HEK293 (cell line): ENCODE results near the gene NDC1.

ENCODE experiments used
- EGR2 ChIP-seq: fragments of 450-650 bp; formaldehyde crosslinking; IDR thresholded peaks from 2 replicates; pipeline ENCODE4 v1.5.1; 2016; ENCODE audit warnings: low read depth, missing biosample characterization, missing genetic modification characterization
- HOXC10 ChIP-seq: sonication (generic); formaldehyde crosslinking; IDR thresholded peaks from 2 replicates; pipeline ENCODE4 v1.8.1; 2023; ENCODE audit warnings: mild to moderate bottlenecking, missing genetic modification reagents
- KLF9 ChIP-seq: fragments of 450-650 bp; formaldehyde crosslinking; IDR thresholded peaks from 2 replicates; pipeline ENCODE4 v1.5.1; 2016; ENCODE audit warnings: missing biosample characterization, missing genetic modification characterization, low read depth
- OSR2 ChIP-seq: fragments of 450-650 bp; formaldehyde crosslinking; IDR thresholded peaks from 2 replicates; pipeline ENCODE4 v1.5.1; 2016; ENCODE audit warnings: missing biosample characterization, missing genetic modification characterization
- PRDM10 ChIP-seq: fragments of 450-650 bp; formaldehyde crosslinking; IDR thresholded peaks from 2 replicates; pipeline ENCODE4 v1.5.1; 2016; ENCODE audit warnings: missing biosample characterization, missing genetic modification characterization
- SP3 ChIP-seq: fragments of 450-650 bp; formaldehyde crosslinking; IDR thresholded peaks from 2 replicates; pipeline ENCODE4 v1.5.1; 2016; ENCODE audit warnings: missing biosample characterization, missing genetic modification characterization
- TSHZ1 ChIP-seq: fragments of 450-650 bp; formaldehyde crosslinking; IDR thresholded peaks from 2 replicates; pipeline ENCODE4 v1.5.1; 2016; ENCODE audit warnings: missing biosample characterization, missing genetic modification characterization, borderline replicate concordance
- ZBTB26 ChIP-seq: fragments of 450-650 bp; formaldehyde crosslinking; optimal IDR thresholded peaks from 2 replicates; pipeline ENCODE3; 2016; ENCODE audit warnings: missing biosample characterization, mild to moderate bottlenecking, missing genetic modification characterization
- ZBTB6 ChIP-seq: fragments of 450-650 bp; formaldehyde crosslinking; IDR thresholded peaks from 2 replicates; pipeline ENCODE4 v1.5.1; 2017; ENCODE audit warnings: missing biosample characterization, missing genetic modification characterization
- ZFP3 ChIP-seq: fragments of 450-650 bp; formaldehyde crosslinking; IDR thresholded peaks from 2 replicates; pipeline ENCODE4 v1.5.1; 2016; ENCODE audit warnings: low read depth, missing biosample characterization, missing genetic modification characterization
- ZNF121 ChIP-seq: fragments of 450-650 bp; formaldehyde crosslinking; IDR thresholded peaks from 2 replicates; pipeline ENCODE4 v1.5.1; 2016; ENCODE audit warnings: missing biosample characterization, missing genetic modification characterization
- ZNF157 ChIP-seq: fragments of 450-650 bp; formaldehyde crosslinking; IDR thresholded peaks from 2 replicates; pipeline ENCODE4 v1.5.1; 2016; ENCODE audit warnings: missing biosample characterization, missing genetic modification characterization
- ZNF174 ChIP-seq: fragments of 450-650 bp; formaldehyde crosslinking; IDR thresholded peaks from 2 replicates; pipeline ENCODE4 v1.5.0; 2017; ENCODE audit warnings: missing biosample characterization, mild to moderate bottlenecking, missing genetic modification characterization
- ZNF221 ChIP-seq: fragments of 450-650 bp; formaldehyde crosslinking; IDR thresholded peaks from 2 replicates; pipeline ENCODE4 v1.5.1; 2017; ENCODE audit warnings: missing biosample characterization, missing genetic modification characterization, borderline replicate concordance
- ZNF26 ChIP-seq: fragments of 450-650 bp; formaldehyde crosslinking; IDR thresholded peaks from 2 replicates; pipeline ENCODE4 v1.5.1; 2016; ENCODE audit warnings: missing biosample characterization, missing genetic modification characterization
- ZNF366 ChIP-seq: fragments of 450-650 bp; formaldehyde crosslinking; conservative IDR thresholded peaks from 2 replicates; pipeline ENCODE4 v1.5.1; 2016; ENCODE audit warnings: missing biosample characterization, missing genetic modification characterization
- ZNF449 ChIP-seq: fragments of 450-650 bp; formaldehyde crosslinking; IDR thresholded peaks from 2 replicates; pipeline ENCODE4 v1.5.1; 2017; ENCODE audit warnings: missing biosample characterization, mild to moderate bottlenecking, missing genetic modification characterization, moderate library complexity
- ZNF530 ChIP-seq: fragments of 450-650 bp; formaldehyde crosslinking; IDR thresholded peaks from 2 replicates; pipeline ENCODE4 v1.5.1; 2016; ENCODE audit warnings: low read depth, missing biosample characterization, missing genetic modification characterization
- ZNF548 ChIP-seq: fragments of 450-650 bp; formaldehyde crosslinking; IDR thresholded peaks from 2 replicates; pipeline ENCODE4 v1.5.1; 2016; ENCODE audit warnings: missing biosample characterization, missing genetic modification characterization
- ZNF549 ChIP-seq: fragments of 450-650 bp; IDR thresholded peaks from 2 replicates; pipeline ENCODE4 v1.5.1; 2018; ENCODE audit warnings: missing biosample characterization, missing genetic modification characterization, mild to moderate bottlenecking, inconsistent platforms, moderate library complexity
- ZNF555 ChIP-seq: fragments of 450-650 bp; formaldehyde crosslinking; conservative IDR thresholded peaks from 2 replicates; pipeline ENCODE4 v1.5.1; 2017; ENCODE audit warnings: missing biosample characterization, mild to moderate bottlenecking, missing genetic modification characterization, inconsistent platforms
- ZNF670 ChIP-seq: fragments of 450-650 bp; formaldehyde crosslinking; IDR thresholded peaks from 2 replicates; pipeline ENCODE4 v1.5.1; 2016; ENCODE audit warnings: missing biosample characterization, missing genetic modification characterization, low read depth
- ZNF76 ChIP-seq: fragments of 450-650 bp; formaldehyde crosslinking; IDR thresholded peaks from 2 replicates; pipeline ENCODE4; 2016; ENCODE audit warnings: low read depth, missing biosample characterization, missing genetic modification characterization, borderline replicate concordance
- ZNF776 ChIP-seq: fragments of 450-650 bp; formaldehyde crosslinking; IDR thresholded peaks from 2 replicates; pipeline ENCODE4 v1.5.0; 2017; ENCODE audit warnings: missing biosample characterization, missing genetic modification characterization, borderline replicate concordance
- ZSCAN30 ChIP-seq: fragments of 450-650 bp; IDR thresholded peaks from 2 replicates; pipeline ENCODE4 v1.5.1; 2018; ENCODE audit warnings: missing biosample characterization, mild to moderate bottlenecking, missing genetic modification characterization, moderate library complexity

The NDC1 gene

GRCh38 chr1:53738205-53739108 is 99.6 kb downstream of the NDC1 start (continued):
- TF ChIP-seq ZNF449 (tag by site-specific recombination) (no peak), ZNF776 (tag by site-specific recombination) (no peak), ZNF555 (tag by site-specific recombination) (no peak), HOXC10 (no peak), OSR2 (tag by site-specific recombination) (no peak), ZNF221 (tag by site-specific recombination) (no peak), PRDM10 (no peak), ZNF366 (tag by site-specific recombination) (no peak), ZSCAN30 (no peak), TSHZ1 (tag by site-specific recombination) (no peak), ZNF157 (no peak), ZBTB6 (tag by site-specific recombination) (peak; percentile 78; the same call in 1 of the 2 replicates), EGR2 (tag by site-specific recombination) (peak; percentile 32; the same call in 1 of the 2 replicates), ZNF530 (no peak), ZNF121 (tag by site-specific recombination) (no peak), KLF9 (tag by site-specific recombination) (peak; percentile 76), ZNF174 (tag by site-specific recombination) (no peak), ZNF548 (tag by site-specific recombination) (no peak), ZFP3 (tag by site-specific recombination) (no peak), ZNF549 (tag by site-specific recombination) (no peak), ZBTB26 (tag by site-specific recombination) (peak; percentile 45), ZNF76 (tag by site-specific recombination) (no peak), ZNF670 (tag by site-specific recombination) (no peak), SP3 (tag by site-specific recombination) (no peak), ZNF26 (tag by site-specific recombination) (no peak)
